Activated naive CD8-positive, alpha-beta T cell treated with anti-CD3 and anti-CD28 coated beads for 36 hours (primary cell): Measurements from ENCODE around the gene ZNHIT6. TPM values are rescaled to one million over a fixed set of nuclear protein-coding genes. Genes with fewer than 3 reads are reported as not detected.
"Not testable (repeated sequence)": the region's sequence is repeated elsewhere in the genome, so short reads cannot be mapped to it uniquely, and the experiment has no call there.

Experiments
- DNase-seq: peaks from one replicate; pipeline ENCODE4 v3.0.0; 2021
- H3K27ac Mint-ChIP-seq: one replicate; pipeline ENCODE4 v1.8.0; 2022; ENCODE audit warnings: mild to moderate bottlenecking, moderate library complexity, mixed read lengths
- H3K27me3 Mint-ChIP-seq: one replicate; pipeline ENCODE4 v1.8.0; 2022; ENCODE audit warnings: mild to moderate bottlenecking, mixed read lengths
- H3K36me3 Mint-ChIP-seq: one replicate; pipeline ENCODE4 v1.8.0; 2021; ENCODE audit warnings: mild to moderate bottlenecking, mixed read lengths
- H3K4me1 Mint-ChIP-seq: one replicate; pipeline ENCODE4 v1.8.0; 2021; ENCODE audit warnings: mixed read lengths
- H3K4me3 Mint-ChIP-seq: one replicate; pipeline ENCODE4 v1.8.0; 2022; ENCODE audit warnings: mild to moderate bottlenecking, moderate library complexity, mixed read lengths
- H3K9me3 Mint-ChIP-seq: one replicate; pipeline ENCODE4 v1.8.0; 2022; ENCODE audit warnings: mixed read lengths
- total RNA-seq, 2 experiments: library from RNA; stranded (reverse); gene quantifications; one replicate each; pipeline ENCODE4 v1.2.3, GENCODE V29; 2021

Gene ZNHIT6
- total RNA-seq, 2 experiments from 2014 or later = 31.6 to 32.5 TPM

- Mint-ChIP-seq H3K9me3 (peaks cover 14% of the 10 kb centered on the region), H3K4me1 (no peaks in the 10 kb centered on the region), H3K4me3 (no peak overlapping the region), H3K36me3 (peaks cover 81% of the 10 kb centered on the region), H3K27me3 (no peaks in the 10 kb centered on the region), H3K27ac (no peak overlapping the region)
- DNase-seq = no peak
Observed at GRCh38 chr1:85652327-85652726, 55.9 kb downstream of the ZNHIT6 start.

DNA sequence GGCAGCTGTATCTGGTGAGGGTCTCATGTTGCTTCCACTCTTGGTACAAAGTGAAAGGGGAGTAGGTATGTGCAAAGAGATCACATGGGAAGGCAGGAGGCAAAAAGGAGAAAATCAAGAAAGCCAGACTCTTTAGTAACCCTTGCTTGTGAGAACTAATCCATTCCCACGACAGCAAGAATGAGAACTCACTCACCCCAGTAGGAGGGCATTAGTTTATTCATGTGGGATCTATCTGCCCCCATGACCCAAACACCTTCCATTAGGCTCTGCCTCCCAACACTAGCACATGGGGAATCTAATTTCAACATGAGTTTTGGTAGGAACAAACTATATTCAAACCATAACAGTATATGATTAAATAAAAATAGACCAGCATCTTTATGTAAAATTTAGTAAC lies 57.6 kb downstream of the ZNHIT6 start:
- peaks cover 16% of the 10 kb centered on the region for H3K9me3 Mint-ChIP-seq
- no peak overlapping the region for H3K4me3 Mint-ChIP-seq
- H3K4me1 Mint-ChIP-seq = no peaks in the 10 kb centered on the region
- DNase-seq = no peak
- no peak overlapping the region for H3K27ac Mint-ChIP-seq
- H3K36me3 Mint-ChIP-seq = peaks cover 75% of the 10 kb centered on the region
- no peaks in the 10 kb centered on the region for H3K27me3 Mint-ChIP-seq

DNA sequence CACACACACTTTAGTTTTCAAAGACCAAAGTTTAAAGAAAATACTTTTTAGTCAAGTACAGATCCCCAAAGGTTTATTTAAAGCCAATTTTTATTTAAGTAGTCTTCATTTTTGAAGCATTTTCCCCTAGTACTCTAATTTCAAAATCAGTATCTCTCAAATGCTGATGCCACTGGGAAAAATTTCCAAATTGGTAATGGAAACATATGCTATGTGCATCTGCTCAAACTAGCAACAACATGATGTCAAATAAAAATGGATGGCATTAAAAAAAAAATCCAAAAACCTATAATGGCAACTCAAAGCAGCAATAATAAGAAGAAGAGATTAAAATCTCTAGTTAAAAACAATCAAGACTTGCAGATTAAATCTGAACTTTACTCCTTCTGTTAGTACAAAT lies 58.6 kb downstream of the ZNHIT6 start:
- peaks cover 20% of the 10 kb centered on the region for H3K9me3 Mint-ChIP-seq
- no peaks in the 10 kb centered on the region for H3K27me3 Mint-ChIP-seq
- no peaks in the 10 kb centered on the region for H3K4me1 Mint-ChIP-seq
- H3K27ac Mint-ChIP-seq = no peak overlapping the region
- H3K4me3 Mint-ChIP-seq = no peak overlapping the region
- H3K36me3 Mint-ChIP-seq = peaks cover 74% of the 10 kb centered on the region
- no peak for DNase-seq

GRCh38 chr1:85641598-85642556 lies 66.4 kb downstream of the ZNHIT6 start:
- H3K4me3 Mint-ChIP-seq, H3K4me1 Mint-ChIP-seq, H3K27me3 Mint-ChIP-seq, DNase-seq, H3K27ac Mint-ChIP-seq: not testable (repeated sequence)
- Mint-ChIP-seq H3K36me3 (peaks cover 64% of the 10 kb centered on the region), H3K9me3 (peaks cover 37% of the 10 kb centered on the region)

GRCh38 chr1:85639920-85640319 lies 68.3 kb downstream of the ZNHIT6 start:
- H3K36me3 Mint-ChIP-seq = peaks cover 75% of the 10 kb centered on the region
- H3K27me3 Mint-ChIP-seq, H3K4me1 Mint-ChIP-seq, H3K4me3 Mint-ChIP-seq, DNase-seq, H3K27ac Mint-ChIP-seq: not testable (repeated sequence)
- peaks cover 38% of the 10 kb centered on the region for H3K9me3 Mint-ChIP-seq

DNA sequence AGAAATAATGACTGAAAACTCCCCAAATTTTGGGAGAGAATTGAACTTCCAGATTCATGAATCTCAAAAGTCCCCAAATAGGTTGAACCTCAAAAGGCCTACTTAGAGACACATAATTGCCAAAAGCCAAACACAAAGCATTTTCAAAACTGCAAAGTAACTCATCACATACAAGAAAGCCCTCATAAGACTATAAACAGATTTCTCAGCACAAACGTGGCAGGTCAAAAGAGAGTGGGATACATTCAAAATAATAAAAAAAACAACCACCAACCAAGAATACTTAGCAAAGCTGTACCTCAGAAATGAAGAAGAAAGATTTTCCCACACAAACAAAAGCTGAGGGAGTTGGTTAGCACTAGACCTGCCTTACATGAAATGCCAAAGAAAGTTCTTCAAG lies 69.8 kb downstream of the ZNHIT6 start:
- Mint-ChIP-seq H3K27ac (no peak overlapping the region), H3K9me3 (peaks cover 35% of the 10 kb centered on the region), H3K4me1 (no peaks in the 10 kb centered on the region), H3K4me3 (no peak overlapping the region), H3K36me3 (peaks cover 77% of the 10 kb centered on the region), H3K27me3 (no peaks in the 10 kb centered on the region)
- DNase-seq = no peak

GRCh38 chr1:85630493-85630892 lies 77.7 kb downstream of the ZNHIT6 start:
- Mint-ChIP-seq H3K9me3 (peaks cover 2% of the 10 kb centered on the region), H3K27me3 (no peaks in the 10 kb centered on the region), H3K27ac (no peak overlapping the region), H3K4me3 (no peak overlapping the region), H3K4me1 (no peaks in the 10 kb centered on the region), H3K36me3 (peaks cover 58% of the 10 kb centered on the region)
- no peak for DNase-seq

- peaks cover 55% of the 10 kb centered on the region for H3K36me3 Mint-ChIP-seq
Observed at GRCh38 chr1:85629532-85629920, 78.7 kb downstream of the ZNHIT6 start.

DNA sequence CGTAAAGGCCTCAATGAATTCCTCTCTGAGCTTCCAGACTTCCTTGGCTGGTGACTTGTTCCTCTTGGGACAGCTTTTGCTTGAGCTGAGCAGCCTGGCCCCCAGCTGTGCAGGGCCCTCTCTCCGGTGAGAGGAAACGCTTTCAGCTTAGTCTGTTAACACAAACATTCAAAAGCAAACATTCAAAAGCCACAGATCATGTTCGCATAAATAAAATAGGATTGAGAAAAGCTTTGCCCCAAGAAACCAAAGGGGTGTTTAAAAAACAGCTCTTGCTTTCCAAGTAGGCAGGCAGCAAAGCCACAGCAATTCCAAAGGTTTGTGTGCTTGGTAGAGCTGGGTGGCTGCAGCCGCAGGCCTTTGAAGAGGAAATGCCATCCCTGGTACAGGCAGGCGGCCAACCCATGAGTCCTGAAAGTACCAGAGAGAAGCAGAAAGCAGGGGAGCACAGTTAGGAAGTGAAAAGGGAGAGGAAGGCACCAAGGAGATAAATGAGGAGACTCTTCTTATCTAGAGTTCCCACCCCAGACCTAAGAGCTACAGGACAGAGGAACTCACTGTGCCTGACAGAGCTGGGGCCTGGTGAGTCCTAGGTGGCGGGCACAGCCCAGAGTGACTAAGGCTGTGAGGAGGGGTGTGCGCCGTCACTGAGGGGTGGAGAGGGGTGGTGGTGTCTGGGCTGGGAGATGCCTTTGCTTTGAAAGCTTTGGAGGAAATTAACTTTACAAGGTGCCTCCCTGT lies 79.3 kb downstream of the ZNHIT6 start:
- no peak for DNase-seq
- H3K27ac Mint-ChIP-seq = no peak overlapping the region
- H3K4me3 Mint-ChIP-seq = no peak overlapping the region
- H3K27me3 Mint-ChIP-seq = no peaks in the 10 kb centered on the region
- H3K36me3 Mint-ChIP-seq = peaks cover 58% of the 10 kb centered on the region
- no peaks in the 10 kb centered on the region for H3K4me1 Mint-ChIP-seq
- H3K9me3 Mint-ChIP-seq = peaks cover 6% of the 10 kb centered on the region

More at GRCh38 chr1:85629532-85629920, 78.7 kb downstream of the ZNHIT6 start:
- Mint-ChIP-seq H3K4me3 (no peak overlapping the region), H3K27ac (no peak overlapping the region), H3K4me1 (no peaks in the 10 kb centered on the region), H3K9me3 (peaks cover 3% of the 10 kb centered on the region), H3K27me3 (no peaks in the 10 kb centered on the region)
- no peak for DNase-seq

DNA sequence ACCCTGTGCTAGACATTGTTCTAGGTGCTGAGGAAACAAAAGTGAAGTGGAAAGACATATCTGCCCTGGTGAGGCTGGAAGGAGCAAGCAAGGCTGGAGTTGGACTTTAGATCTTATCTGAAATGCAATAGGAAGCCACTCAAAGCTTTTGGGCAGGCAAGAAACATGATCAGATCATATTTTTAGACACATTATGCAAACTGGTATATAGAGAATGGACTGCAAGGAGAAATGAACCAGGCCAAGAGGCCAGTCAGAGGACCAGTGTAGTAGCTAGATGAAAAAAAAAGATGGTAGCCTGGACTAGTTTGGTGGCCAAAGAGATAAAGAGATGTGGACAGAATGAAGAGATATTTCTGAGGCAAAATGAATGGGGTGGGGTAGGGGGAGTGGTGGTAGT lies 81.4 kb downstream of the ZNHIT6 start:
- peaks cover 76% of the 10 kb centered on the region for H3K36me3 Mint-ChIP-seq
- no peak overlapping the region for H3K4me3 Mint-ChIP-seq
- no peaks in the 10 kb centered on the region for H3K4me1 Mint-ChIP-seq

DNA sequence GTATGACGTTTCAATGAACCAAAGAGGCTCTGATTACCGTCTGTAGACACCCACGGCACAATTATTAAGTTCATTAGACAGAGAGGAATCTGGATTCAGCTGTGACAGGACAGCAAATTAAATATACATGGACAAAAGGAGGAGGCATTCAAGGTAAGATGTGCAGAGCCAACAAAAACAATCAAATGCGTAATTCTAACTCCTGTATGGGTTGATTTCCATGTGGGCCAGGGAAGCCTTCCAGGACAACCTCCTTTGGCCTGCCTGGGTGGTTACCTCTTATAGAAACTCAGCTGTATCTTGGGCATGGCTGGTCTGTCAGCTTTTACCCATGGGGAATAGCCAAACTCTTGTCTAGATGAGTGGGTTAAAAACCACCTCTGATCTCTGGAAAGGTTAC lies 83.9 kb downstream of the ZNHIT6 start:
- Mint-ChIP-seq H3K4me3 (no peak overlapping the region), H3K27me3 (no peaks in the 10 kb centered on the region), H3K4me1 (no peaks in the 10 kb centered on the region), H3K9me3 (peaks cover 27% of the 10 kb centered on the region), H3K27ac (no peak overlapping the region), H3K36me3 (peaks cover 86% of the 10 kb centered on the region)
- DNase-seq = no peak

More for the DNA sequence above, 81.4 kb downstream of the ZNHIT6 start:
- DNase-seq = no peak
- no peaks in the 10 kb centered on the region for H3K27me3 Mint-ChIP-seq
- H3K9me3 Mint-ChIP-seq = peaks cover 14% of the 10 kb centered on the region
- H3K27ac Mint-ChIP-seq = no peak overlapping the region

GRCh38 chr1:85623061-85623471 lies 85.2 kb downstream of the ZNHIT6 start:
- no peak overlapping the region for H3K27ac Mint-ChIP-seq
- no peak overlapping the region for H3K4me3 Mint-ChIP-seq
- peaks cover 28% of the 10 kb centered on the region for H3K9me3 Mint-ChIP-seq
- no peak for DNase-seq
- H3K36me3 Mint-ChIP-seq = peaks cover 79% of the 10 kb centered on the region
- H3K27me3 Mint-ChIP-seq = no peaks in the 10 kb centered on the region
- H3K4me1 Mint-ChIP-seq = no peaks in the 10 kb centered on the region

GRCh38 chr1:85621430-85621829 lies 86.8 kb downstream of the ZNHIT6 start:
- H3K9me3 Mint-ChIP-seq = peaks cover 29% of the 10 kb centered on the region
- H3K27ac Mint-ChIP-seq = no peak overlapping the region
- H3K4me1 Mint-ChIP-seq = no peaks in the 10 kb centered on the region
- no peaks in the 10 kb centered on the region for H3K27me3 Mint-ChIP-seq
- H3K36me3 Mint-ChIP-seq = peaks cover 76% of the 10 kb centered on the region
- no peak for DNase-seq
- H3K4me3 Mint-ChIP-seq = no peak overlapping the region

DNA sequence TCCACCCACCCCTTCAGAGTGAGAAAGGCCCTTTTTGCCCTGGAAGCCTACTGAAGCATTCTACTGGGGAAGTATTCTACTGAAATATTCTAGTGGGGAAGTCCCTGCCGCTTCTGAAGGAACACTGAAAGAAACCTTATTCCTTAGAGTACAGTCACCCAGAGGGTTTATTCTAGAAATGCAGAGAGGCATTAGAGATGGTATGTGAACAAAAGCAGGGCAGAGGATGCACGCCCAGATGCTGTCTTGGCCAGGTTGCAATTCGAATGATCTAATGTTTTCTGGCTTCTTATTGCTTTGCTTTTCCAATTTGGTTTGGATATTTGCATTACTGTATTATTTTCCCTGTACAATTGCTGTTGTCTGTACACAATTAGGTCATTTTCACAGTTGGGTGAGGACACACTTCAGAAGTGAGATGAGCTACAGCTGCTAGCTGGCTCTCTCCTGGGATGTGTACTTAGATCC lies 90.6 kb downstream of the ZNHIT6 start:
- peaks cover 23% of the 10 kb centered on the region for H3K9me3 Mint-ChIP-seq
- peaks cover 46% of the 10 kb centered on the region for H3K36me3 Mint-ChIP-seq
- H3K27ac Mint-ChIP-seq = no peak overlapping the region
- no peak overlapping the region for H3K4me3 Mint-ChIP-seq
- DNase-seq = no peak
- no peaks in the 10 kb centered on the region for H3K27me3 Mint-ChIP-seq
- no peaks in the 10 kb centered on the region for H3K4me1 Mint-ChIP-seq

- peaks cover 15% of the 10 kb centered on the region for H3K9me3 Mint-ChIP-seq
- no peaks in the 10 kb centered on the region for H3K27me3 Mint-ChIP-seq
- DNase-seq = no peak
- H3K4me1 Mint-ChIP-seq = no peaks in the 10 kb centered on the region
- no peak overlapping the region for H3K27ac Mint-ChIP-seq
- H3K36me3 Mint-ChIP-seq = peaks cover 36% of the 10 kb centered on the region
- no peak overlapping the region for H3K4me3 Mint-ChIP-seq
Observed at GRCh38 chr1:85616736-85617135, 91.5 kb downstream of the ZNHIT6 start.
